Measurements from ENCODE around the gene SYNGR3.

SYNGR3 gene

GRCh38 chr16:2035431-2036199 lies 45.8 kb downstream of the SYNGR3 start:
- Histone ChIP-seq H2AFZ (no peak overlapping the region), H3K36me3 (ENCODE audit: control insufficient read depth, insufficient read depth, low read length) (no peaks in the 10 kb centered on the region), H3K9me3 (ENCODE audit: control insufficient read depth, low read length) (no peaks in the 10 kb centered on the region), H3K27ac (peak overlapping the region; percentile 9), H3K9ac (no peak overlapping the region), H3K4me3 (ENCODE audit: low read depth, low read length) (no peak overlapping the region), H3K4me1 (no peaks in the 10 kb centered on the region), H3K4me2 (ENCODE audit: low read length) (no peak overlapping the region), H3K27me3 (ENCODE audit: control insufficient read depth, insufficient read depth, low read length) (no peaks in the 10 kb centered on the region), H3K79me2 (no peaks in the 10 kb centered on the region)
- TF ChIP-seq, protein P1, sequence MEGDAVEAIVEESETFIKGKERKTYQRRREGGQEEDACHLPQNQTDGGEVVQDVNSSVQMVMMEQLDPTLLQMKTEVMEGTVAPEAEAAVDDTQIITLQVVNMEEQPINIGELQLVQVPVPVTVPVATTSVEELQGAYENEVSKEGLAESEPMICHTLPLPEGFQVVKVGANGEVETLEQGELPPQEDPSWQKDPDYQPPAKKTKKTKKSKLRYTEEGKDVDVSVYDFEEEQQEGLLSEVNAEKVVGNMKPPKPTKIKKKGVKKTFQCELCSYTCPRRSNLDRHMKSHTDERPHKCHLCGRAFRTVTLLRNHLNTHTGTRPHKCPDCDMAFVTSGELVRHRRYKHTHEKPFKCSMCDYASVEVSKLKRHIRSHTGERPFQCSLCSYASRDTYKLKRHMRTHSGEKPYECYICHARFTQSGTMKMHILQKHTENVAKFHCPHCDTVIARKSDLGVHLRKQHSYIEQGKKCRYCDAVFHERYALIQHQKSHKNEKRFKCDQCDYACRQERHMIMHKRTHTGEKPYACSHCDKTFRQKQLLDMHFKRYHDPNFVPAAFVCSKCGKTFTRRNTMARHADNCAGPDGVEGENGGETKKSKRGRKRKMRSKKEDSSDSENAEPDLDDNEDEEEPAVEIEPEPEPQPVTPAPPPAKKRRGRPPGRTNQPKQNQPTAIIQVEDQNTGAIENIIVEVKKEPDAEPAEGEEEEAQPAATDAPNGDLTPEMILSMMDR (IDR thresholded peaks at IDR 0.05): no peak

- Histone ChIP-seq H3K4me3 (ENCODE audit: low read depth, low read length) (no peak overlapping the region), H3K9me3 (ENCODE audit: control insufficient read depth, low read length) (no peaks in the 10 kb centered on the region), H3K9ac (no peak overlapping the region), H3K79me2 (no peaks in the 10 kb centered on the region), H3K27me3 (ENCODE audit: control insufficient read depth, insufficient read depth, low read length) (no peaks in the 10 kb centered on the region), H3K4me2 (ENCODE audit: low read length) (no peak overlapping the region), H3K36me3 (ENCODE audit: control insufficient read depth, insufficient read depth, low read length) (no peaks in the 10 kb centered on the region), H2AFZ (no peak overlapping the region), H3K4me1 (no peaks in the 10 kb centered on the region), H3K27ac (peak overlapping the region; percentile 9)
- TF ChIP-seq, protein P1 (IDR thresholded peaks at IDR 0.05): no peak
Measured at GRCh38 chr16:2036200-2036966, 46.6 kb downstream of the SYNGR3 start.

GRCh38 chr16:2037115-2037514 lies 47.3 kb downstream of the SYNGR3 start:
- Histone ChIP-seq H3K27me3 (ENCODE audit: control insufficient read depth, insufficient read depth, low read length) (no peaks in the 10 kb centered on the region), H3K27ac (no peak overlapping the region), H3K36me3 (ENCODE audit: control insufficient read depth, insufficient read depth, low read length) (no peaks in the 10 kb centered on the region), H3K4me3 (ENCODE audit: low read depth, low read length) (no peak overlapping the region), H3K4me1 (no peaks in the 10 kb centered on the region), H3K9ac (no peak overlapping the region), H2AFZ (no peak overlapping the region), H3K9me3 (ENCODE audit: control insufficient read depth, low read length) (no peaks in the 10 kb centered on the region), H3K79me2 (no peaks in the 10 kb centered on the region), H3K4me2 (ENCODE audit: low read length) (no peak overlapping the region)
- TF ChIP-seq, protein P1 (IDR thresholded peaks at IDR 0.05): no peak

- no peaks in the 10 kb centered on the region for H3K27me3 ChIP-seq (ENCODE audit: control insufficient read depth, insufficient read depth, low read length)
- no peak overlapping the region for H3K9ac ChIP-seq
- H3K9me3 ChIP-seq (ENCODE audit: control insufficient read depth, low read length): no peaks in the 10 kb centered on the region
- no peaks in the 10 kb centered on the region for H3K79me2 ChIP-seq
- H3K4me1 ChIP-seq: no peaks in the 10 kb centered on the region
- no peak overlapping the region for H3K4me2 ChIP-seq (ENCODE audit: low read length)
- H3K27ac ChIP-seq: peak overlapping the region; percentile 44
- no peaks in the 10 kb centered on the region for H3K36me3 ChIP-seq (ENCODE audit: control insufficient read depth, insufficient read depth, low read length)
- no peak overlapping the region for H2AFZ ChIP-seq
- no peak overlapping the region for H3K4me3 ChIP-seq (ENCODE audit: low read depth, low read length)
- TF ChIP-seq, protein P1 (IDR thresholded peaks at IDR 0.05): no peak
Measured at GRCh38 chr16:2037647-2038381, 48.0 kb downstream of the SYNGR3 start.

Measured in parathyroid adenoma (tissue), 2 donors.